ENCODE results near the gene PIWIL4.

PIWIL4 gene

GRCh38 chr11:94655291-94655690 lies 88.1 kb downstream of the PIWIL4 start:
- WGBS, result 70% methylated on average over 3 of the region's 3 CpGs
- Histone ChIP-seq H3K23ac (ENCODE audit: low read length in 2 of 2) (no peak overlapping the region), H4K91ac (ENCODE audit: low read length) (no peak overlapping the region), H3K27ac (ENCODE audit: low read length, poor library complexity, severe bottlenecking) (no peak overlapping the region), H3K9ac (ENCODE audit: low read length) (no peak overlapping the region), H3K18ac (ENCODE audit: low read depth in 1 of 2, low read length in 2 of 2) (no peak overlapping the region), H2BK12ac (ENCODE audit: low read length in 2 of 2) (no peak overlapping the region), H3K9me3 (ENCODE audit: control insufficient read depth, low read length) (no peaks in the 10 kb centered on the region), H3K14ac (ENCODE audit: low read length in 2 of 2) (no peak overlapping the region), H2BK15ac (ENCODE audit: low read depth, poor library complexity, severe bottlenecking) (no peak overlapping the region), H4K8ac (ENCODE audit: low read length) (no peak overlapping the region), H2AK5ac (ENCODE audit: low read length, severe bottlenecking) (peak overlapping the region; percentile 26), H2BK120ac (ENCODE audit: low read depth, low read length) (no peak overlapping the region), H3K36me3 (ENCODE audit: control insufficient read depth in 1 of 2, insufficient read depth in 2 of 2, low read depth in 1 of 2, low read length in 2 of 2) (no peaks in the 10 kb centered on the region), H3K4ac (ENCODE audit: low read depth in 1 of 2, low read length in 2 of 2) (no peak overlapping the region), H2AFZ (ENCODE audit: low read depth, low read length) (no peak overlapping the region), H3K4me3 (ENCODE audit: insufficient read depth in 1 of 2, low read depth in 1 of 2, low read length in 2 of 2) (no peak overlapping the region), H3K4me1 (ENCODE audit: control insufficient read depth, insufficient read depth, low read depth, low read length) (no peaks in the 10 kb centered on the region), H3K79me1 (replicated peaks; ENCODE audit: low read length, poor library complexity, severe bottlenecking) (no peaks in the 10 kb centered on the region), H2BK5ac (ENCODE audit: low read depth, low read length, poor library complexity, severe bottlenecking) (no peak overlapping the region), H3K4me2 (ENCODE audit: low read length, poor library complexity, severe bottlenecking) (no peak overlapping the region), H3K27me3 (ENCODE audit: control insufficient read depth in 1 of 2, insufficient read depth in 1 of 2, low read length in 2 of 2) (no peaks in the 10 kb centered on the region)
- no peak for DNase-seq

GRCh38 chr11:94655956-94656355 lies 88.8 kb downstream of the PIWIL4 start:
- Histone ChIP-seq H3K27me3 (ENCODE audit: control insufficient read depth in 1 of 2, insufficient read depth in 1 of 2, low read length in 2 of 2) (no peaks in the 10 kb centered on the region), H2BK15ac (ENCODE audit: low read depth, poor library complexity, severe bottlenecking) (no peak overlapping the region)
- WGBS, result no CpG with 5 or more reads among the region's 1 CpG

GRCh38 chr11:94656968-94657367 lies 89.8 kb downstream of the PIWIL4 start:
- no peak overlapping the region for H3K4me2 ChIP-seq (ENCODE audit: low read length, poor library complexity, severe bottlenecking)
- H2BK15ac ChIP-seq (ENCODE audit: low read depth, poor library complexity, severe bottlenecking), result no peak overlapping the region
- DNase-seq, result peak; percentile 34
- no peak overlapping the region for H4K8ac ChIP-seq (ENCODE audit: low read length)
- H3K36me3 ChIP-seq (ENCODE audit: control insufficient read depth in 1 of 2, insufficient read depth in 2 of 2, low read depth in 1 of 2, low read length in 2 of 2), result no peaks in the 10 kb centered on the region
- H3K27me3 ChIP-seq (ENCODE audit: control insufficient read depth in 1 of 2, insufficient read depth in 1 of 2, low read length in 2 of 2), result no peaks in the 10 kb centered on the region
- 71% methylated on average over 6 of the region's 6 CpGs for WGBS
- no peaks in the 10 kb centered on the region for H3K9me3 ChIP-seq (ENCODE audit: control insufficient read depth, low read length)
- no peak overlapping the region for H2BK5ac ChIP-seq (ENCODE audit: low read depth, low read length, poor library complexity, severe bottlenecking)
- no peaks in the 10 kb centered on the region for H3K4me1 ChIP-seq (ENCODE audit: control insufficient read depth, insufficient read depth, low read depth, low read length)
- H2BK120ac ChIP-seq (ENCODE audit: low read depth, low read length), result no peak overlapping the region
- no peak overlapping the region for H2AK5ac ChIP-seq (ENCODE audit: low read length, severe bottlenecking)
- peak overlapping the region in 1 of 2 experiments; percentile 75 for H2BK12ac ChIP-seq (ENCODE audit: low read length in 2 of 2)
- H3K79me1 ChIP-seq (replicated peaks; ENCODE audit: low read length, poor library complexity, severe bottlenecking), result no peaks in the 10 kb centered on the region
- no peak overlapping the region for H2AFZ ChIP-seq (ENCODE audit: low read depth, low read length)
- H4K91ac ChIP-seq (ENCODE audit: low read length), result no peak overlapping the region
- no peak overlapping the region for H3K14ac ChIP-seq (ENCODE audit: low read length in 2 of 2)
- H3K4me3 ChIP-seq (ENCODE audit: insufficient read depth in 1 of 2, low read depth in 1 of 2, low read length in 2 of 2), result no peak overlapping the region
- H3K23ac ChIP-seq (ENCODE audit: low read length in 2 of 2), result no peak overlapping the region
- peak overlapping the region; percentile 26 for H3K27ac ChIP-seq (ENCODE audit: low read length, poor library complexity, severe bottlenecking)
- H3K4ac ChIP-seq (ENCODE audit: low read depth in 1 of 2, low read length in 2 of 2), result no peak overlapping the region
- no peak overlapping the region for H3K18ac ChIP-seq (ENCODE audit: low read depth in 1 of 2, low read length in 2 of 2)
- H3K9ac ChIP-seq (ENCODE audit: low read length), result no peak overlapping the region

More at GRCh38 chr11:94655956-94656355, 88.8 kb downstream of the PIWIL4 start:
- Histone ChIP-seq H2BK12ac (ENCODE audit: low read length in 2 of 2) (no peak overlapping the region), H3K27ac (ENCODE audit: low read length, poor library complexity, severe bottlenecking) (no peak overlapping the region), H3K4me3 (ENCODE audit: insufficient read depth in 1 of 2, low read depth in 1 of 2, low read length in 2 of 2) (no peak overlapping the region), H3K18ac (ENCODE audit: low read depth in 1 of 2, low read length in 2 of 2) (no peak overlapping the region), H3K79me1 (replicated peaks; ENCODE audit: low read length, poor library complexity, severe bottlenecking) (no peaks in the 10 kb centered on the region), H4K91ac (ENCODE audit: low read length) (no peak overlapping the region), H3K4me2 (ENCODE audit: low read length, poor library complexity, severe bottlenecking) (no peak overlapping the region), H4K8ac (ENCODE audit: low read length) (no peak overlapping the region), H2AFZ (ENCODE audit: low read depth, low read length) (no peak overlapping the region), H2BK5ac (ENCODE audit: low read depth, low read length, poor library complexity, severe bottlenecking) (no peak overlapping the region), H3K14ac (ENCODE audit: low read length in 2 of 2) (no peak overlapping the region), H3K9me3 (ENCODE audit: control insufficient read depth, low read length) (no peaks in the 10 kb centered on the region), H3K23ac (ENCODE audit: low read length in 2 of 2) (no peak overlapping the region), H3K36me3 (ENCODE audit: control insufficient read depth in 1 of 2, insufficient read depth in 2 of 2, low read depth in 1 of 2, low read length in 2 of 2) (no peaks in the 10 kb centered on the region), H3K4ac (ENCODE audit: low read depth in 1 of 2, low read length in 2 of 2) (no peak overlapping the region), H2AK5ac (ENCODE audit: low read length, severe bottlenecking) (no peak overlapping the region), H2BK120ac (ENCODE audit: low read depth, low read length) (no peak overlapping the region), H3K9ac (ENCODE audit: low read length) (no peak overlapping the region), H3K4me1 (ENCODE audit: control insufficient read depth, insufficient read depth, low read depth, low read length) (no peaks in the 10 kb centered on the region)
- DNase-seq, result no peak

DNA sequence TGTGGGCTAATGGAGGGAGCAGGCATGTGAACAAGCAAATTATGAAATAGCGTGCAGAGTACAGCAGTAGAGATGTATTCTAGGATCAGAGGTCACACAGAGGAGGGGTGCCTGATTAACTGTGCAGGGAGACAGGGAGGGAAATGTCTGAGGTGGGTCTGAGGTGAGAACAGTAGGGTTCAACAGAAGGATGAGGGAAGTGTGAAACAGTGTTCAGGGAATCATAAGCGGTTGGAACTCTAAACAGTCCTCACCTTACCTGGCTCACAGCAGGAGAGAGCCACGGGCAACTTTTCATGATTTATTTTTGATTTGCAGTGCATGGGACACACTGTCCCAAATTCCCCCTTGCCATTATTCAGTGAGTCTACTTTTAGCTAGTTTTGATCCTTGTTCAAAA lies 90.5 kb downstream of the PIWIL4 start:
- Histone ChIP-seq H3K79me1 (replicated peaks; ENCODE audit: low read length, poor library complexity, severe bottlenecking) (no peaks in the 10 kb centered on the region), H3K4me1 (ENCODE audit: control insufficient read depth, insufficient read depth, low read depth, low read length) (no peaks in the 10 kb centered on the region), H2AFZ (ENCODE audit: low read depth, low read length) (no peak overlapping the region), H2BK15ac (ENCODE audit: low read depth, poor library complexity, severe bottlenecking) (no peak overlapping the region), H3K9ac (ENCODE audit: low read length) (no peak overlapping the region), H4K91ac (ENCODE audit: low read length) (no peak overlapping the region), H2AK5ac (ENCODE audit: low read length, severe bottlenecking) (no peak overlapping the region), H3K14ac (ENCODE audit: low read length in 2 of 2) (no peak overlapping the region), H3K9me3 (ENCODE audit: control insufficient read depth, low read length) (no peaks in the 10 kb centered on the region), H3K27ac (ENCODE audit: low read length, poor library complexity, severe bottlenecking) (no peak overlapping the region), H3K23ac (ENCODE audit: low read length in 2 of 2) (no peak overlapping the region), H2BK12ac (ENCODE audit: low read length in 2 of 2) (peak overlapping the region in 1 of 2 experiments; percentile 21), H3K4me2 (ENCODE audit: low read length, poor library complexity, severe bottlenecking) (no peak overlapping the region), H3K18ac (ENCODE audit: low read depth in 1 of 2, low read length in 2 of 2) (peak overlapping the region in 1 of 2 experiments; percentile 22), H4K8ac (ENCODE audit: low read length) (no peak overlapping the region), H3K4ac (ENCODE audit: low read depth in 1 of 2, low read length in 2 of 2) (no peak overlapping the region), H2BK120ac (ENCODE audit: low read depth, low read length) (no peak overlapping the region), H2BK5ac (ENCODE audit: low read depth, low read length, poor library complexity, severe bottlenecking) (no peak overlapping the region), H3K36me3 (ENCODE audit: control insufficient read depth in 1 of 2, insufficient read depth in 2 of 2, low read depth in 1 of 2, low read length in 2 of 2) (no peaks in the 10 kb centered on the region), H3K27me3 (ENCODE audit: control insufficient read depth in 1 of 2, insufficient read depth in 1 of 2, low read length in 2 of 2) (no peaks in the 10 kb centered on the region), H3K4me3 (ENCODE audit: insufficient read depth in 1 of 2, low read depth in 1 of 2, low read length in 2 of 2) (no peak overlapping the region)
- WGBS, result 99% methylated on average over 3 of the region's 3 CpGs
- DNase-seq, result no peak

Data from mesenchymal stem cell (in vitro differentiated cells and primary cell).